ENCODE results near the gene ICAM1. TPM values are rescaled to one million over a fixed set of nuclear protein-coding genes. Genes with fewer than 3 reads are reported as not detected.

ICAM1 gene
- total RNA-seq, 4 donors from 2014 or later, result 11.4 to 43.4 (median 31.9) TPM

- TF ChIP-seq, protein P1, sequence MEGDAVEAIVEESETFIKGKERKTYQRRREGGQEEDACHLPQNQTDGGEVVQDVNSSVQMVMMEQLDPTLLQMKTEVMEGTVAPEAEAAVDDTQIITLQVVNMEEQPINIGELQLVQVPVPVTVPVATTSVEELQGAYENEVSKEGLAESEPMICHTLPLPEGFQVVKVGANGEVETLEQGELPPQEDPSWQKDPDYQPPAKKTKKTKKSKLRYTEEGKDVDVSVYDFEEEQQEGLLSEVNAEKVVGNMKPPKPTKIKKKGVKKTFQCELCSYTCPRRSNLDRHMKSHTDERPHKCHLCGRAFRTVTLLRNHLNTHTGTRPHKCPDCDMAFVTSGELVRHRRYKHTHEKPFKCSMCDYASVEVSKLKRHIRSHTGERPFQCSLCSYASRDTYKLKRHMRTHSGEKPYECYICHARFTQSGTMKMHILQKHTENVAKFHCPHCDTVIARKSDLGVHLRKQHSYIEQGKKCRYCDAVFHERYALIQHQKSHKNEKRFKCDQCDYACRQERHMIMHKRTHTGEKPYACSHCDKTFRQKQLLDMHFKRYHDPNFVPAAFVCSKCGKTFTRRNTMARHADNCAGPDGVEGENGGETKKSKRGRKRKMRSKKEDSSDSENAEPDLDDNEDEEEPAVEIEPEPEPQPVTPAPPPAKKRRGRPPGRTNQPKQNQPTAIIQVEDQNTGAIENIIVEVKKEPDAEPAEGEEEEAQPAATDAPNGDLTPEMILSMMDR (IDR thresholded peaks at IDR 0.05; ENCODE audit: low read depth), result no peak
Observed at GRCh38 chr19:10335352-10335985, 64.5 kb downstream of the ICAM1 start.

Small RNA genes within 50 kb of the gene (small RNA-seq; reads per million reads assigned to genes)
- not detected for gene AC011511.1
- not detected for gene AC011511.4
- not detected for gene MIR4322

Other genes with a start within 250 kb of the ICAM1 start
- 10 to 100 TPM in 3 of 4 donors, 1 to 10 TPM in 1; 8.6 to 36.7 (median 25.6) TPM for gene SHFL, start 184.8 kb upstream of the ICAM1 start, total RNA-seq
- under 1 TPM in 1 of 4 donors, not detected in 3; 0.85 TPM for gene ANGPTL6, start 168.4 kb upstream of the ICAM1 start, total RNA-seq
- gene PPAN, start 164.8 kb upstream of the ICAM1 start, total RNA-seq, result 10 to 100 TPM; 14.2 to 31.8 (median 15.0) TPM
- 10 to 100 TPM in 1 of 4 donors, 1 to 10 TPM in 2, not detected in 1; 2.4 to 16.8 (median 5.7) TPM for gene P2RY11, start 159.4 kb upstream of the ICAM1 start, total RNA-seq
- 100 to 1,000 TPM; 163 to 283 (median 235) TPM for gene EIF3G, start 151.2 kb upstream of the ICAM1 start, total RNA-seq
- gene DNMT1, start 76.2 kb upstream of the ICAM1 start, total RNA-seq, result 10 to 100 TPM; 25.5 to 60.7 (median 41.5) TPM
- gene S1PR2, start 39.8 kb upstream of the ICAM1 start, total RNA-seq, result 10 to 100 TPM in 1 of 4 donors, 1 to 10 TPM in 3; 7.7 to 10.1 (median 9.1) TPM
- 10 to 100 TPM; 30.6 to 60.8 (median 31.0) TPM for gene MRPL4, start 18.9 kb upstream of the ICAM1 start, total RNA-seq
- gene ICAM4, start 15.8 kb downstream of the ICAM1 start, total RNA-seq, result 1 to 10 TPM in 2 of 4 donors, not detected in 2; 1.1 to 2.4 TPM
- gene ICAM5, start 18.8 kb downstream of the ICAM1 start, total RNA-seq, result under 1 TPM; 0.16 to 0.68 (median 0.52) TPM
- gene ZGLP1, start 38.7 kb downstream of the ICAM1 start, total RNA-seq, result 1 to 10 TPM in 3 of 4 donors, under 1 TPM in 1; 0.49 to 5.8 (median 2.2) TPM
- gene FDX2, start 44.9 kb downstream of the ICAM1 start, total RNA-seq, result 10 to 100 TPM in 2 of 4 donors, 1 to 10 TPM in 2; 7.3 to 17.2 (median 9.1) TPM
- gene RAVER1, start 62.4 kb downstream of the ICAM1 start, total RNA-seq, result 10 to 100 TPM in 1 of 4 donors, 1 to 10 TPM in 3; 5.9 to 22.4 (median 8.2) TPM
- gene ICAM3, start 68.5 kb downstream of the ICAM1 start, total RNA-seq, result 10 to 100 TPM in 1 of 4 donors, 1 to 10 TPM in 3; 4.9 to 17.3 (median 9.2) TPM
- 10 to 100 TPM; 59.2 to 94.4 (median 75.9) TPM for gene TYK2, start 109.5 kb downstream of the ICAM1 start, total RNA-seq
- gene CDC37, start 132.4 kb downstream of the ICAM1 start, total RNA-seq, result 100 to 1,000 TPM in 2 of 4 donors, 10 to 100 TPM in 2; 85.3 to 181 (median 119) TPM
- 10 to 100 TPM; 14.3 to 26.6 (median 17.8) TPM for gene PDE4A, start 149.4 kb downstream of the ICAM1 start, total RNA-seq
- 10 to 100 TPM; 36.2 to 55.9 (median 48.0) TPM for gene KEAP1, start 232.2 kb downstream of the ICAM1 start, total RNA-seq
- under 1 TPM in 2 of 4 donors, not detected in 2; 0.17 to 0.65 TPM for gene S1PR5, start 246.3 kb downstream of the ICAM1 start, total RNA-seq

Measured in subcutaneous adipose tissue (tissue), 4 donors.